ENCODE results near the gene PHACTR2. TPM values are rescaled to one million over a fixed set of nuclear protein-coding genes. Genes with fewer than 3 reads are reported as not detected.
"Not testable (repeated sequence)": the region's sequence is repeated elsewhere in the genome, so short reads cannot be mapped to it uniquely, and the experiment has no call there.

Gene PHACTR2
- total and polyA plus RNA-seq, 4 experiments from 2014 or later: 13.1 to 61.3 (median 45.4) TPM

DNA sequence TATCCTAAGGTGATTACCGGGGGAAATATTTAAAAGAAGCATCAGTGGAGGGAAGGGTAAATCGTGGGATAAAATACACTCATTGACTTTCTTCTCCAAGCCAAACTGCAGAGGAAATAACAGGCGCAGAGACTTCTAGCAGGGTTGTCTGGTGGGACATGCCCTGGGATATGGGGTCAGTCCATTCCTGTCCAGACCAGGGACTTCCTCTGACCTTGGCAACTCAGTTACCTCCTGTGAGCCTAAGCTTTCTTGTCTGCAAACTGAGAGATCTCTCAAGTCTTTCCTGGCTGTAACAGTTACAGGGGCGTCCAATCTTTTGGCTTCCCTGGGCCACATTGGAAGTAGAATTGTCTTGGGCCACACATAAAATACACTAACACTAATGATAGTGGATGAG, 21.7 kb upstream of the PHACTR2 start:
- Mint-ChIP-seq H3K36me3 (peaks cover 37 to 42% of the 10 kb centered on the region in 2 donors), H3K27ac (no peak overlapping the region), H3K4me3 (no peak overlapping the region), H3K9me3 (peaks cover 3 to 45% (median 23%) of the 10 kb centered on the region in 8 donors), H3K27me3 (no peaks in the 10 kb centered on the region), H3K4me1 (peaks cover 0 to 10% (median 5%) of the 10 kb centered on the region in 4 donors)
- DNase-seq: no peak
- H3K4me3 ChIP-seq (ENCODE audit: low read length in 2 of 2): no peak overlapping the region
- CTCF ChIA-PET (ENCODE audit: partially characterized antibody): no interaction called here
- intact Hi-C loops (cut with micrococcal nuclease): no loop called here
- H3K9me3 ChIP-seq (ENCODE audit: control insufficient read depth in 1 of 2, low read length in 2 of 2): peaks cover 0 to 11% of the 10 kb centered on the region in 2 donors
- H3K27me3 ChIP-seq (ENCODE audit: insufficient read depth, low read length): no peaks in the 10 kb centered on the region
- H3K36me3 ChIP-seq (ENCODE audit: insufficient read depth, low read length): no peaks in the 10 kb centered on the region
- POLR2A ChIA-PET (ENCODE audit: partially characterized antibody): no interaction called here
- H3K4me1 ChIP-seq (ENCODE audit: insufficient read depth, low read length): no peaks in the 10 kb centered on the region
- H3K27ac ChIP-seq (ENCODE audit: low read depth, low read length): no peak overlapping the region

DNA sequence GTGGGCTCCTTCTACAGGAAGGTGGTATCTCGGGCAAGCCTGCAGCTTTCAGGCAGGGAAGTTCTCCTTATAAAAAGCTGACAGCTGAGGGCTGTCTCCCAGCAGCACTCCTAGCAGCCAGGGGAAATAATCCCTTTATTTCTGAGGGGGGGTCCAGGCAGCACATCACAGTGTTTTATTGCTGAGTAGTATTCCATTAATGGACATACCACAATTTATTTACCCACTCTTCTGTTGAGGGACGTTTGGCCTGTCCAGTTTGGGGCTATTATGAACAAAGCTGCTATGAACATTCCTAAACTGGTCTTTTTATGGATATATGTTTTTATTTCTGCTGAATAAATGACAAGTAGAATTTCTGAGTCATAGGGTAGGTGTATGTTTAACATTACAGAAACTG, 20.0 kb upstream of the PHACTR2 start:
- H3K4me3 ChIP-seq (ENCODE audit: low read length in 2 of 2): no peak overlapping the region
- H3K27me3 ChIP-seq (ENCODE audit: insufficient read depth, low read length): no peaks in the 10 kb centered on the region
- no peak overlapping the region for H3K27ac ChIP-seq (ENCODE audit: low read depth, low read length)
- Mint-ChIP-seq H3K4me3 (no peak overlapping the region), H3K36me3 (peaks cover 41 to 52% of the 10 kb centered on the region in 2 donors), H3K27me3 (no peaks in the 10 kb centered on the region), H3K27ac (no peak overlapping the region), H3K4me1 (peaks cover 0 to 11% (median 3%) of the 10 kb centered on the region in 4 donors), H3K9me3 (peaks cover 3 to 44% (median 26%) of the 10 kb centered on the region in 8 donors)
- ChIA-PET CTCF (ENCODE audit: partially characterized antibody) (no interaction called here), POLR2A (ENCODE audit: partially characterized antibody) (no interaction called here)
- no peaks in the 10 kb centered on the region for H3K4me1 ChIP-seq (ENCODE audit: insufficient read depth, low read length)
- DNase-seq: no peak
- peaks cover 0 to 11% of the 10 kb centered on the region in 2 donors for H3K9me3 ChIP-seq (ENCODE audit: control insufficient read depth in 1 of 2, low read length in 2 of 2)
- H3K36me3 ChIP-seq (ENCODE audit: insufficient read depth, low read length): no peaks in the 10 kb centered on the region
- intact Hi-C loops (cut with micrococcal nuclease): no loop called here

DNA sequence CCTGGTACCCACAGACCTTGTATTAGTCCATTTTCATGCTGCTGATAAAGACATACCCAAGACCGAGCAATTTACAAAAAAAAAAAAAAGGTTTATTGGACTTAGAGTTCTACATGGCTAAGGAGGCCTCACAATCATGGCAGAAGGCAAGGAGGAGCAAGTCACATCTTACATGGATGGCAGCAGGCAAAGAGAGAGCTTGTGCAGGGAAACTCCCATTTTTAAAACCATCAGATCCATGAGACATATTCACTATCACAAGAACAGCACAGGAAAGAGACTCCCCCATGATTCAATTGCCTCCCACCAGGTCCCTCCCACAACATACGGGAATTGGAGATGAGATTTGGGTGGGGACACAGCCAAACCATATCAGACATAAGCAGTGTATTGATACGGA, 17.6 kb upstream of the PHACTR2 start:
- H3K36me3 ChIP-seq (ENCODE audit: insufficient read depth, low read length); H3K27me3 Mint-ChIP-seq; CTCF ChIA-PET (ENCODE audit: partially characterized antibody); POLR2A ChIA-PET (ENCODE audit: partially characterized antibody); H3K27ac ChIP-seq (ENCODE audit: low read depth, low read length); H3K4me1 ChIP-seq (ENCODE audit: insufficient read depth, low read length); intact Hi-C loops (cut with micrococcal nuclease); H3K27me3 ChIP-seq (ENCODE audit: insufficient read depth, low read length); H3K4me3 ChIP-seq (ENCODE audit: low read length in 2 of 2); DNase-seq: not testable (repeated sequence)
- Mint-ChIP-seq H3K4me1 (peaks cover 0 to 12% (median 4%) of the 10 kb centered on the region in 4 donors), H3K4me3 (peak overlapping the region in 1 of 8 donors; percentile 29), H3K27ac (peak overlapping the region in 1 of 7 donors; percentile 85), H3K36me3 (peaks cover 49 to 62% of the 10 kb centered on the region in 2 donors), H3K9me3 (peaks cover 9 to 65% (median 40%) of the 10 kb centered on the region in 8 donors)
- peaks cover 0 to 13% of the 10 kb centered on the region in 2 donors for H3K9me3 ChIP-seq (ENCODE audit: control insufficient read depth in 1 of 2, low read length in 2 of 2)

DNA sequence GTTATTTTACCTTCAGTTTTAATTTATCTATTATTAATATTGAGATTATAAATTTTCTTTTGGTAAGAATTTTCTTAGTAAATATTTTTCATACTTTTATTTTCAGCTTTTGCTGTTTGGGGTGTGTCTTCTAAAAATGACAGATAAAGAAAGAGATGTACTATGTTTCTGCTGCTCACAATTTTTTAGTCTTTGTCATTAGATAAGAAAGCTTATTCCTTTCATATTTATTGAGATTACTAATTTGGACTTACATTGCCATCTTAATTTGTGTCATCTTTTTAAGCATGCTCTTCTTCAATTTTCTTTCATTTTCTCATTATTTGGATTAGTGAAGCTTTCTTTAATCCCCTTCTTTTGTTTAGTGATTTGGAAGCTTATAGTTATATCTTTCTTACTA, 13.6 kb upstream of the PHACTR2 start:
- no peak overlapping the region for H3K4me3 Mint-ChIP-seq
- H3K27ac Mint-ChIP-seq: no peak overlapping the region
- DNase-seq: no peak
- Histone ChIP-seq H3K36me3 (ENCODE audit: insufficient read depth, low read length) (no peaks in the 10 kb centered on the region), H3K27ac (ENCODE audit: low read depth, low read length) (no peak overlapping the region), H3K9me3 (ENCODE audit: control insufficient read depth in 1 of 2, low read length in 2 of 2) (peaks cover 0 to 12% of the 10 kb centered on the region in 2 donors), H3K27me3 (ENCODE audit: insufficient read depth, low read length) (no peaks in the 10 kb centered on the region), H3K4me3 (ENCODE audit: low read length in 2 of 2) (no peak overlapping the region), H3K4me1 (ENCODE audit: insufficient read depth, low read length) (no peaks in the 10 kb centered on the region)
- peaks cover 54 to 74% of the 10 kb centered on the region in 2 donors for H3K36me3 Mint-ChIP-seq
- H3K4me1 Mint-ChIP-seq: peaks cover 4 to 25% (median 10%) of the 10 kb centered on the region in 4 donors
- peaks cover 11 to 76% (median 62%) of the 10 kb centered on the region in 8 donors for H3K9me3 Mint-ChIP-seq
- no peaks in the 10 kb centered on the region for H3K27me3 Mint-ChIP-seq
- ChIA-PET POLR2A (ENCODE audit: partially characterized antibody) (no interaction called here), CTCF (ENCODE audit: partially characterized antibody) (no interaction called here)
- intact Hi-C loops (cut with micrococcal nuclease): no loop called here

DNA sequence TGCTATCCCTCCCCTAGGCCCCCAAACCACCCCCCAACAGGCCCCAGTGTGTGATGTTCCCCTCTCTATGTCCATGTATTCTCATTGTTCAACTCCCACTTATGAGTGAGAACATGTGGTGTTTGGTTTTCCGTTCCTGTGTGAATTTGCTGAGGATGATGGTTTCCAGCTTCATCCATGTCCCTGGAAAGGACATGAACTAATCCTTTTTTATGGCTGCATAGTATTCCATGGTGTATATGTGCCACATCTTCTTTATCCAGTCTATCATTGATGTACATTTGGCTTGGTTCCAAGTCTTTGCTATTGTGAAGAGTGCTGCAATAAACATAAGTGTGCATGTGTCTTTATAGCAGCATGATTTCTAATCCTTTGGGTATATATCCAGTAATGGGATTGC, 11.8 kb upstream of the PHACTR2 start:
- DNase-seq; H3K4me3 Mint-ChIP-seq; H3K27ac Mint-ChIP-seq; H3K27me3 Mint-ChIP-seq; H3K27me3 ChIP-seq (ENCODE audit: insufficient read depth, low read length); H3K36me3 ChIP-seq (ENCODE audit: insufficient read depth, low read length); POLR2A ChIA-PET (ENCODE audit: partially characterized antibody); H3K4me1 ChIP-seq (ENCODE audit: insufficient read depth, low read length); CTCF ChIA-PET (ENCODE audit: partially characterized antibody); H3K9me3 ChIP-seq (ENCODE audit: control insufficient read depth in 1 of 2, low read length in 2 of 2); intact Hi-C loops (cut with micrococcal nuclease); H3K4me3 ChIP-seq (ENCODE audit: low read length in 2 of 2); H3K27ac ChIP-seq (ENCODE audit: low read depth, low read length): not testable (repeated sequence)
- H3K4me1 Mint-ChIP-seq: peaks cover 10 to 41% (median 11%) of the 10 kb centered on the region in 4 donors
- peaks cover 45 to 63% of the 10 kb centered on the region in 2 donors for H3K36me3 Mint-ChIP-seq
- H3K9me3 Mint-ChIP-seq: peaks cover 7 to 67% (median 50%) of the 10 kb centered on the region in 8 donors

DNA sequence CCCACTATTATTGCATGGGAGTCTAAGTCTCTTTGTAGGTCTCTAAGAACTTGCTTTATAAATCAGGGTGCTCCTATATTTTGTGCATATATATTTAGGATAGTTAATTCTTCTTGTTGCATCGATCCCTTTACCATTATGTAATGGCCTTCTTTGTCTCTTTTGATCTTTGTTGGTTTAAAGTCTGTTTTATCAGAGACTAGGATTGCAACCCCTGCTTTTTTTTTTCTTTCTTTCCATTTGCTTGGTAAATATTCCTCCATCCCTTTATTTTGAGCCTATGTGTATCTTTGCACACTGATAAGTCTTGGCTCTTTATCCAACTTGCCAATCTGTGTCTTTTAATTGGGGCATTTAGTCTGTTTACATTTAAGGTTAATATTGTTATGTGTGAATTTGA, 8.3 kb upstream of the PHACTR2 start:
- H3K4me3 ChIP-seq (ENCODE audit: low read length in 2 of 2); POLR2A ChIA-PET (ENCODE audit: partially characterized antibody); H3K27ac Mint-ChIP-seq; H3K27me3 Mint-ChIP-seq; H3K27ac ChIP-seq (ENCODE audit: low read depth, low read length); intact Hi-C loops (cut with micrococcal nuclease); H3K27me3 ChIP-seq (ENCODE audit: insufficient read depth, low read length); DNase-seq; H3K4me1 ChIP-seq (ENCODE audit: insufficient read depth, low read length); H3K9me3 ChIP-seq (ENCODE audit: control insufficient read depth in 1 of 2, low read length in 2 of 2); CTCF ChIA-PET (ENCODE audit: partially characterized antibody); H3K36me3 ChIP-seq (ENCODE audit: insufficient read depth, low read length): not testable (repeated sequence)
- Mint-ChIP-seq H3K4me3 (peak overlapping the region in 2 of 8 donors; percentile 4 to 26), H3K4me1 (peaks cover 16 to 51% (median 24%) of the 10 kb centered on the region in 4 donors), H3K36me3 (peaks cover 31 to 46% of the 10 kb centered on the region in 2 donors), H3K9me3 (peaks cover 2 to 50% (median 37%) of the 10 kb centered on the region in 8 donors)

DNA sequence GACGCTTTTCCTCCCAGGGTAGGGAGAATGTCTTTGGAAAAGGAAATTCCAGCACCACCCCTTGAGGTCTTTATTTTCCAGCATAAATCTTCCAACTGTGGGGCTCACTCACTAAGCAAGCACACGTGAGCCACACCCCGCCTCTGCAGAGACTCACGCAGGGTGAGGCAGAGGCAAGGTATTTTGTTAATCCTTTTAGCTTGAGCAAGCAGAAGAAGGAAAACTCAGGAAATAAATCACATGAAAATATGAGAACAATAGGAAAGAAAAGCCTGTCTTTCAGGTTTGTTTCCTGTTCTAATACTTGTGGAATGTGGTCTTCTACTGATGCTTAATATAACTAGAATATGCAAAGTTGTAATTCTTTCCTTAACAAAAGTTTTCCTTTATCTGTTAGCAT, 4.1 kb upstream of the PHACTR2 start:
- Mint-ChIP-seq H3K27me3 (no peaks in the 10 kb centered on the region), H3K9me3 (peaks cover 0 to 12% (median 7%) of the 10 kb centered on the region in 8 donors), H3K4me1 (peaks cover 24 to 58% (median 37%) of the 10 kb centered on the region in 4 donors), H3K27ac (no peak overlapping the region), H3K4me3 (no peak overlapping the region), H3K36me3 (peaks cover 7 to 14% of the 10 kb centered on the region in 2 donors)
- intact Hi-C loops (cut with micrococcal nuclease): no loop called here
- H3K27ac ChIP-seq (ENCODE audit: low read depth, low read length): no peak overlapping the region
- H3K4me3 ChIP-seq (ENCODE audit: low read length in 2 of 2): no peak overlapping the region
- no peaks in the 10 kb centered on the region for H3K9me3 ChIP-seq (ENCODE audit: control insufficient read depth in 1 of 2, low read length in 2 of 2)
- no peaks in the 10 kb centered on the region for H3K27me3 ChIP-seq (ENCODE audit: insufficient read depth, low read length)
- H3K4me1 ChIP-seq (ENCODE audit: insufficient read depth, low read length): peaks cover 7% of the 10 kb centered on the region
- no peak for DNase-seq
- ChIA-PET CTCF (ENCODE audit: partially characterized antibody) (no interaction called here), POLR2A (ENCODE audit: partially characterized antibody) (no interaction called here)
- H3K36me3 ChIP-seq (ENCODE audit: insufficient read depth, low read length): no peaks in the 10 kb centered on the region

Data from CD4-positive, alpha-beta memory T cell (primary cell).